Left lung (tissue), 10 donors: ENCODE data around the gene ST3GAL3. TPM values are rescaled to one million over a fixed set of nuclear protein-coding genes. Genes with fewer than 3 reads are reported as not detected.

Experiments used
- ATAC-seq: fragments of 200-7000 bp; cut with Tn5 transposase; one replicate; pipeline ENCODE4 v1.9.1; 2020; ENCODE audit warnings: moderate library complexity
- DNase-seq, 4 donors: peaks; one replicate each; pipeline ENCODE4 v3.0.0-alpha.2; 2013 to 2020
- H3K27ac ChIP-seq, 2 donors: fragments of 200-600 bp; sonication (generic) in 1 of 2; one replicate each; pipeline versions ENCODE4 v1.5.0 to v1.8.0; 2020 to 2021
- H3K27me3 ChIP-seq, 2 donors: fragments of 200-600 bp; sonication (generic) in 1 of 2; one replicate each; pipeline versions ENCODE4 v1.5.0 to v1.8.0; 2020 to 2021
- H3K36me3 ChIP-seq, 2 donors: fragments of 200-600 bp; sonication (generic) in 1 of 2; one replicate each; pipeline versions ENCODE4 v1.5.0 to v1.8.0; 2020 to 2021
- H3K4me1 ChIP-seq, 2 donors: fragments of 200-600 bp; one replicate each; pipeline ENCODE4 v1.8.0; 2021
- H3K4me3 ChIP-seq, 2 donors: fragments of 200-600 bp; sonication (generic) in 1 of 2; one replicate each; pipeline versions ENCODE4 v1.5.0 to v1.8.0; 2020 to 2021; ENCODE audit warnings: mild to moderate bottlenecking in 1 of 2
- H3K9me3 ChIP-seq, 2 donors: fragments of 200-600 bp; sonication (generic) in 1 of 2; one replicate each; pipeline versions ENCODE4 v1.5.0 to v1.8.0; 2020 to 2021
- CTCF ChIP-seq, 2 donors: fragments of 200-600 bp; sonication (generic) in 1 of 2; IDR thresholded peaks; one replicate each; pipeline versions ENCODE4 v1.5.0 to v1.8.0; 2021; ENCODE audit warnings: antibody characterized with exemption in 2 of 2
- intact Hi-C, 2 donors: fragments of 100-400 bp; cut with DNase I; formaldehyde crosslinking; loops; one replicate each; pipeline versions ENCODE4 v1.11.2 to v1.14.2; 2022
- polyA plus RNA-seq, 6 donors: library from polyadenylated mRNA; unstranded; fragments of 120-200 nt; gene quantifications; one replicate each; pipeline ENCODE4 v1.2.1, GENCODE V29; 2013; ENCODE audit not compliant: insufficient read length in 6 of 6
- total RNA-seq, 2 donors: library from RNA; stranded (reverse); fragmentation: NEBNext Ultra II Directional; extraction: Animal tissue kit (Norgen Biotek cat#: 25700); gene quantifications; one replicate each; pipeline ENCODE4 v1.2.1, GENCODE V29; 2021
- donor health status: DM: no; HTN: yes; CAD: no.
- donor health status: DM: no; HTN: no; CAD: no.

ST3GAL3 gene
- total and polyA plus RNA-seq, 8 donors: 18.9 to 42.4 (median 34.4) TPM

GRCh38 chr1:43977376-43978263 lies 270.3 kb downstream of the ST3GAL3 start:
- ATAC-seq (no peak), DNase-seq (peak in 1 of 4 donors; percentile 41)
- intact Hi-C loops: no loop called here
- Histone ChIP-seq H3K4me3 (peak overlapping the region in 1 of 2 donors; percentile 87), H3K9me3 (no peaks in the 10 kb centered on the region), H3K4me1 (peaks cover 36 to 74% of the 10 kb centered on the region in 2 donors), H3K27ac (no peak overlapping the region), H3K36me3 (peaks cover 5 to 32% of the 10 kb centered on the region in 2 donors), H3K27me3 (no peaks in the 10 kb centered on the region)
- TF ChIP-seq CTCF (IDR thresholded peaks at IDR 0.05): no peak

GRCh38 chr1:43978264-43978550 lies 270.9 kb downstream of the ST3GAL3 start:
- H3K36me3 ChIP-seq: peaks cover 5 to 26% of the 10 kb centered on the region in 2 donors
- no peak for ATAC-seq
- DNase-seq: no peak
- no peaks in the 10 kb centered on the region for H3K27me3 ChIP-seq
- H3K9me3 ChIP-seq: no peaks in the 10 kb centered on the region
- TF ChIP-seq CTCF (IDR thresholded peaks at IDR 0.05): no peak
- intact Hi-C loops: no loop called here
- peaks cover 36 to 80% of the 10 kb centered on the region in 2 donors for H3K4me1 ChIP-seq
- no peak overlapping the region for H3K27ac ChIP-seq
- H3K4me3 ChIP-seq: peak overlapping the region in 1 of 2 donors; percentile 45

- H3K4me1 ChIP-seq: peaks cover 36 to 81% of the 10 kb centered on the region in 2 donors
- DNase-seq: peak in 3 of 4 donors; percentile 34 to 88 (median 48)
- H3K36me3 ChIP-seq: peaks cover 5 to 25% of the 10 kb centered on the region in 2 donors
- ATAC-seq: no peak
- TF ChIP-seq CTCF (IDR thresholded peaks at IDR 0.05): no peak
- intact Hi-C loops: no loop called here
- H3K4me3 ChIP-seq: peak within 1 kb of the TSS; percentile 43 to 63
- no peaks in the 10 kb centered on the region for H3K27me3 ChIP-seq
- peak within 1 kb of the TSS; percentile 39 to 70 for H3K27ac ChIP-seq
- no peaks in the 10 kb centered on the region for H3K9me3 ChIP-seq
These were observed 271.4 kb downstream of the ST3GAL3 start, which contains the start of gene B4GALT2 for GRCh38 chr1:43978551-43979260. TSS of gene B4GALT2 (plus strand) at chr1:43979210. CDS start at chr1:43981161, 1,951 bp downstream.

- intact Hi-C loops: no loop called here
- Histone ChIP-seq H3K4me3 (peak overlapping the region; percentile 43 to 63), H3K4me1 (peaks cover 34 to 76% of the 10 kb centered on the region in 2 donors), H3K36me3 (peaks cover 5 to 26% of the 10 kb centered on the region in 2 donors), H3K9me3 (no peaks in the 10 kb centered on the region), H3K27ac (peak overlapping the region; percentile 39 to 70), H3K27me3 (no peaks in the 10 kb centered on the region)
- no peak for ATAC-seq
- TF ChIP-seq CTCF (IDR thresholded peaks at IDR 0.05): no peak
- DNase-seq: no peak
These were observed 271.9 kb downstream of the ST3GAL3 start for GRCh38 chr1:43979261-43979527.
